CD4-positive, alpha-beta T cell (primary cell): ENCODE data around the gene MMP20. TPM values are rescaled to one million over a fixed set of nuclear protein-coding genes. Genes with fewer than 3 reads are reported as not detected.

Source experiments
- ATAC-seq: fragments of 200-7000 bp; cut with Tn5 transposase; one replicate; pipeline ENCODE4 v1.10.0; 2022; ENCODE audit warnings: mild to moderate bottlenecking; ENCODE audit not compliant: poor library complexity
- CTCF ChIA-PET: fragments of 350-600 bp; sonication (Branson Sonifier 250); formaldehyde crosslinking; loops from one replicate; lab custom pipeline; 2021; ENCODE audit warnings: antibody characterized with exemption, inconsistent platforms; lab: Charles Lee
- POLR2A ChIA-PET: fragments of 350-600 bp; sonication (Branson Sonifier 250); formaldehyde crosslinking; loops from one replicate; lab custom pipeline; 2021; ENCODE audit warnings: antibody characterized with exemption, inconsistent platforms; lab: Charles Lee
- DNase-seq, 14 experiments: peaks; one replicate each; pipeline ENCODE4 v3.0.0-alpha.2; 2013 to 2020; ENCODE audit warnings: mixed read lengths in 2 of 14
- H3K27ac ChIP-seq, 2 donors: one replicate each; pipeline versions ENCODE4 v1.5.1 to v1.7.0; 2013; ENCODE audit warnings: low read length in 2 of 2, low read depth in 1 of 2, mild to moderate bottlenecking in 1 of 2
- H3K27me3 ChIP-seq, 2 experiments: 1 replicate in 1 of 2; 2 replicates in 1 of 2; pipeline versions ENCODE4 v1.6.1 to v1.7.0; 2013; ENCODE audit warnings: low read length in 2 of 2, control low read depth in 1 of 2, mild to moderate bottlenecking in 1 of 2, moderate library complexity in 1 of 2; ENCODE audit not compliant: insufficient read depth in 2 of 2, control insufficient read depth in 1 of 2
- H3K36me3 ChIP-seq: one replicate; pipeline ENCODE4 v1.6.1; 2013; ENCODE audit warnings: low read length, control low read depth; ENCODE audit not compliant: insufficient read depth
- H3K4me1 ChIP-seq: one replicate; pipeline ENCODE4 v1.6.1; 2013; ENCODE audit warnings: low read length, control low read depth; ENCODE audit not compliant: insufficient read depth
- H3K4me3 ChIP-seq: one replicate; pipeline ENCODE4 v1.5.1; 2013; ENCODE audit warnings: mild to moderate bottlenecking, low read length, moderate library complexity
- H3K9me3 ChIP-seq, 2 experiments: 1 replicate in 1 of 2; 2 replicates in 1 of 2; pipeline versions ENCODE4 v1.6.1 to v1.7.0; 2013; ENCODE audit warnings: low read length in 2 of 2, mild to moderate bottlenecking in 2 of 2, control low read depth in 1 of 2, moderate library complexity in 1 of 2; ENCODE audit not compliant: control insufficient read depth in 1 of 2, insufficient read depth in 1 of 2
- H3K27ac Mint-ChIP-seq: one replicate; pipeline ENCODE4 v1.8.0; 2020; ENCODE audit warnings: mixed read lengths
- H3K27me3 Mint-ChIP-seq: one replicate; pipeline ENCODE4 v1.8.0; 2021; ENCODE audit warnings: mixed read lengths
- H3K36me3 Mint-ChIP-seq: one replicate; pipeline ENCODE4 v1.8.0; 2021; ENCODE audit warnings: low read depth, mixed read lengths
- H3K4me1 Mint-ChIP-seq: one replicate; pipeline ENCODE4 v1.8.0; 2021; ENCODE audit warnings: low read depth, mixed read lengths
- H3K4me3 Mint-ChIP-seq: one replicate; pipeline ENCODE4 v1.8.0; 2020; ENCODE audit warnings: mild to moderate bottlenecking, mixed read lengths
- H3K9me3 Mint-ChIP-seq: one replicate; pipeline ENCODE4 v1.8.0; 2020; ENCODE audit warnings: mixed read lengths
- intact Hi-C, 2 experiments: fragments of 100-400 bp; cut with DNase I in 1 of 2; cut with micrococcal nuclease in 1 of 2; formaldehyde crosslinking; loops; one replicate each; pipeline versions ENCODE4 v1.15.1 to v1.9.0; 2023 to 2025; cut with DNase I, micrococcal nuclease
- total RNA-seq, 174 experiments: library from RNA in 2 of 174; stranded (reverse) in 2 of 174; gene quantifications; one replicate each; pipeline ENCODE4 v1.2.3 and lab custom pipeline; 2021 to 2026
- TF ChIP-seq, protein P1 (sequence below): fragments of 200-600 bp; IDR thresholded peaks from one replicate; pipeline ENCODE4 v1.8.0; 2022; ENCODE audit warnings: antibody characterized with exemption, mild to moderate bottlenecking

MMP20 gene
- total RNA-seq, 2 experiments from 2014 or later = not detected

DNA sequence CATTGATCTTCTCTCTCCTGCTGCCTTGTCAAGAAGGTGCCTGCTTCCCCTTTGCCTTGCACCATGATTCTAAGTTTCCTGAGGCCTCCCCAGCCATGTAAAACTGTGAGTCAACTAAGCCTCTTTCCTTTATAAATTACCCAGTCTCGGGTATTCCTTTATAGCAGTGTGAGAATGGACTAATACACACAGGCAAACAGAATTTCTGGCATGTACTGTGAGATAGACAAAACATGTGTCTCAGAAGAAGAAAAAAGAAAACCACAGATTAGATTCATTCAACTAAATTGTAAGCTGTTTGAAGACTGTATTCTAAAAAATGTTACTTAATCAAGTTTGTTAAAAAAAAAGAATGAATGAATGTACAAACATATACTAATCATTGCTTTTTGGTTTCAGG is 1.5 kb upstream of the MMP20 start:
- Mint-ChIP-seq H3K9me3 (no peaks in the 10 kb centered on the region), H3K4me1 (no peaks in the 10 kb centered on the region), H3K4me3 (no peak overlapping the region), H3K36me3 (no peaks in the 10 kb centered on the region), H3K27me3 (peaks cover 26% of the 10 kb centered on the region), H3K27ac (no peak overlapping the region)
- no peaks in the 10 kb centered on the region for H3K9me3 ChIP-seq
- ATAC-seq = no peak
- POLR2A ChIA-PET = no interaction called here
- no peak for DNase-seq
- no peaks in the 10 kb centered on the region for H3K36me3 ChIP-seq
- no peaks in the 10 kb centered on the region for H3K27me3 ChIP-seq
- TF ChIP-seq, protein P1, sequence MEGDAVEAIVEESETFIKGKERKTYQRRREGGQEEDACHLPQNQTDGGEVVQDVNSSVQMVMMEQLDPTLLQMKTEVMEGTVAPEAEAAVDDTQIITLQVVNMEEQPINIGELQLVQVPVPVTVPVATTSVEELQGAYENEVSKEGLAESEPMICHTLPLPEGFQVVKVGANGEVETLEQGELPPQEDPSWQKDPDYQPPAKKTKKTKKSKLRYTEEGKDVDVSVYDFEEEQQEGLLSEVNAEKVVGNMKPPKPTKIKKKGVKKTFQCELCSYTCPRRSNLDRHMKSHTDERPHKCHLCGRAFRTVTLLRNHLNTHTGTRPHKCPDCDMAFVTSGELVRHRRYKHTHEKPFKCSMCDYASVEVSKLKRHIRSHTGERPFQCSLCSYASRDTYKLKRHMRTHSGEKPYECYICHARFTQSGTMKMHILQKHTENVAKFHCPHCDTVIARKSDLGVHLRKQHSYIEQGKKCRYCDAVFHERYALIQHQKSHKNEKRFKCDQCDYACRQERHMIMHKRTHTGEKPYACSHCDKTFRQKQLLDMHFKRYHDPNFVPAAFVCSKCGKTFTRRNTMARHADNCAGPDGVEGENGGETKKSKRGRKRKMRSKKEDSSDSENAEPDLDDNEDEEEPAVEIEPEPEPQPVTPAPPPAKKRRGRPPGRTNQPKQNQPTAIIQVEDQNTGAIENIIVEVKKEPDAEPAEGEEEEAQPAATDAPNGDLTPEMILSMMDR = no peak
- no peaks in the 10 kb centered on the region for H3K4me1 ChIP-seq
- intact Hi-C loops = no loop called here
- CTCF ChIA-PET = no interaction called here
- no peak overlapping the region for H3K27ac ChIP-seq
- no peak overlapping the region for H3K4me3 ChIP-seq

DNA sequence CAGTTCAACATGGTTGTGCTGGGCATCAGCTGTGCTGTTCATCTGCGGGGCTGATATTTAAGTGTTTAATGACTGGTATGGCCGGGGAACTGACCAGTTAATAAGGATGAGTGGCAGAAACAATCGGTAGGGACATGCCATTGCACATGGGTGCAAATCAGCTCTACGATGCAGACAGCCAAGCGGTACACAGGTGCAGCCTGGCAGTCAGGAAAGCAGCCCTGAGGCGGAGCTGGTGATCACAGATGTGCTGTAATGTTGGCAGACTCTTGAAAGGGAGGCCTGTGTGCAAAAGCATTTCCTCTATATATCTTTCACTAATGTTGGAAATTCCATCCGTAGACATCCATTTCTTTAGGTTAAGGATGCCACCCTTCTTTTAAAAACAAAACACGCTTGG is 1.1 kb downstream of the MMP20 start:
- no peaks in the 10 kb centered on the region for H3K27me3 ChIP-seq
- no peaks in the 10 kb centered on the region for H3K4me1 ChIP-seq
- no peaks in the 10 kb centered on the region for H3K9me3 Mint-ChIP-seq
- no peaks in the 10 kb centered on the region for H3K4me1 Mint-ChIP-seq
- ChIA-PET POLR2A (no interaction called here), CTCF (no interaction called here)
- H3K36me3 Mint-ChIP-seq = no peaks in the 10 kb centered on the region
- peaks cover 29% of the 10 kb centered on the region for H3K27me3 Mint-ChIP-seq
- ATAC-seq (no peak), DNase-seq (no peak)
- H3K27ac Mint-ChIP-seq = no peak overlapping the region
- intact Hi-C loops = no loop called here
- TF ChIP-seq, protein P1 = no peak
- no peak overlapping the region for H3K27ac ChIP-seq
- H3K4me3 Mint-ChIP-seq = no peak overlapping the region
- H3K36me3 ChIP-seq = no peaks in the 10 kb centered on the region
- H3K4me3 ChIP-seq = no peak overlapping the region
- no peaks in the 10 kb centered on the region for H3K9me3 ChIP-seq

DNA sequence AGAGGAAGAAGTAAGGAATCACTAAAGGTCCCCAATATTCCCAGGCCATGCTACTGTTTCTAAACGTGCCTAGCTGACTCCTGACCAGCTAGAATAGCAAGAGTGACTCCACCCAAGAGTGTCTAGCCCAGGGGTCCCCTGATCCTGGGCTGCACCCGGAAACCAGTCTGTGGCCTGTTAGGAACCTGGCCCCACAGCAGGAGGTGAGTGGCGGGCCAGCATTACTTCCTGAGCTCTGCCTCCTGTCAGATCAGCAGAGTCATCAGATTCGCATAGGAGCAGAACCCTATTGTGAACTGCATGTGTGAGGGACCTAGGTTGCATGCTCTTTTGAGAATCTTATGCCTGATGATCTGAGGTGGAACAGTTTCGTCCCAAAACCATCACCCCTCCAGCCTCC is 2.0 kb downstream of the MMP20 start:
- H3K36me3 ChIP-seq = no peaks in the 10 kb centered on the region
- Mint-ChIP-seq H3K27ac (no peak overlapping the region), H3K27me3 (peaks cover 30% of the 10 kb centered on the region), H3K4me1 (no peaks in the 10 kb centered on the region), H3K36me3 (no peaks in the 10 kb centered on the region), H3K4me3 (no peak overlapping the region), H3K9me3 (no peaks in the 10 kb centered on the region)
- H3K27me3 ChIP-seq = no peaks in the 10 kb centered on the region
- POLR2A ChIA-PET = no interaction called here
- H3K4me3 ChIP-seq = no peak overlapping the region
- H3K27ac ChIP-seq = no peak overlapping the region
- intact Hi-C loops = no loop called here
- DNase-seq (no peak), ATAC-seq (no peak)
- H3K9me3 ChIP-seq = no peaks in the 10 kb centered on the region
- no peaks in the 10 kb centered on the region for H3K4me1 ChIP-seq
- CTCF ChIA-PET = no interaction called here
- TF ChIP-seq, protein P1 = no peak
